Smooth muscle cell (in vitro differentiated cells): ENCODE results near the gene NRG3. TPM values are rescaled to one million over a fixed set of nuclear protein-coding genes. Genes with fewer than 3 reads are reported as not detected.

Experiments
- DNase-seq: peaks from one replicate; lab custom pipeline; 2025; ENCODE audit not compliant: unreplicated experiment; lab: John Stamatoyannopoulos, UW
- H2AFZ ChIP-seq: fragments of 200-600 bp; sonication (generic); 2 replicates; pipeline ENCODE4 v1.6.0; 2016; ENCODE audit warnings: antibody characterized with exemption, low read depth, mild to moderate bottlenecking
- H3F3A ChIP-seq: fragments of 200-600 bp; sonication (generic); 2 replicates; pipeline ENCODE4 v1.6.0; 2017; ENCODE audit warnings: antibody characterized with exemption, low read depth
- H3K27ac ChIP-seq: fragments of 200-600 bp; sonication (generic); 2 replicates; pipeline ENCODE4 v1.5.1; 2016; ENCODE audit warnings: low read depth, mild to moderate bottlenecking
- H3K27me3 ChIP-seq: fragments of 200-600 bp; sonication (generic); 2 replicates; pipeline ENCODE4 v1.6.1; 2016; ENCODE audit warnings: low read depth, mild to moderate bottlenecking
- H3K36me3 ChIP-seq: fragments of 200-600 bp; sonication (generic); 2 replicates; pipeline ENCODE4 v1.5.1; 2016; ENCODE audit warnings: low read depth
- H3K4me1 ChIP-seq: fragments of 200-600 bp; sonication (generic); 2 replicates; pipeline ENCODE4 v1.5.1; 2016; ENCODE audit warnings: low read depth
- H3K4me2 ChIP-seq: fragments of 200-600 bp; sonication (generic); 2 replicates; pipeline ENCODE4 v1.6.0; 2016; ENCODE audit warnings: mild to moderate bottlenecking
- H3K4me3 ChIP-seq: fragments of 200-600 bp; sonication (generic); 2 replicates; pipeline ENCODE4 v1.5.1; 2016; ENCODE audit warnings: mild to moderate bottlenecking
- H3K79me2 ChIP-seq: fragments of 200-600 bp; sonication (generic); 2 replicates; pipeline ENCODE4 v1.6.0; 2016; ENCODE audit warnings: low read depth, mild to moderate bottlenecking
- H3K9ac ChIP-seq: fragments of 200-600 bp; sonication (generic); 2 replicates; pipeline ENCODE4 v1.6.0; 2016; ENCODE audit warnings: low read depth
- H3K9me3 ChIP-seq: fragments of 200-600 bp; sonication (generic); replicated peaks from 2 replicates; pipeline ENCODE4 v1.5.1; 2016; ENCODE audit warnings: low read depth
- H4K20me1 ChIP-seq: fragments of 200-600 bp; sonication (generic); 2 replicates; pipeline ENCODE4 v1.6.0; 2016; ENCODE audit warnings: low read depth
- CTCF ChIP-seq: fragments of 200-600 bp; sonication (generic); IDR thresholded peaks from 2 replicates; pipeline ENCODE4 v1.5.1; 2017; ENCODE audit warnings: borderline replicate concordance, mild to moderate bottlenecking, antibody characterized with exemption; ENCODE audit not compliant: insufficient read depth, poor library complexity, severe bottlenecking
- WGBS: methylation state at CpG from one replicate; pipeline ENCODE4 v1.1.7; 2016; ENCODE audit warnings: low lambda C conversion rate; 5-methylcytosine and 5-hydroxymethylcytosine counted together
- polyA plus RNA-seq: library from polyadenylated mRNA; unstranded; fragments of >200 nt; fragmentation: Nextera tagmentation; extraction: Ambion mirVana; gene quantifications from 2 replicates; pipeline ENCODE4 v1.2.1, GENCODE V29; 2016
- total RNA-seq: library from RNA; depleted of rRNA; stranded (reverse); fragments of >200 nt; gene quantifications from 2 replicates; pipeline ENCODE4 v1.2.3, GENCODE V29; 2014

The NRG3 gene
- total and polyA plus RNA-seq, 2 experiments from 2014 or later = 4.0 to 4.8 TPM

GRCh38 chr10:82918022-82918421, 1043.0 kb downstream of the NRG3 start:
- Histone ChIP-seq H3K79me2 (no peaks in the 10 kb centered on the region), H3K9me3 (no peaks in the 10 kb centered on the region), H3K4me2 (no peak overlapping the region), H2AFZ (no peak overlapping the region), H3K27ac (no peak overlapping the region), H3K4me1 (no peaks in the 10 kb centered on the region), H3K9ac (no peak overlapping the region), H3K36me3 (no peaks in the 10 kb centered on the region), H3F3A (no peaks in the 10 kb centered on the region), H3K4me3 (no peak overlapping the region), H3K27me3 (no peaks in the 10 kb centered on the region), H4K20me1 (no peaks in the 10 kb centered on the region)
- no peak for DNase-seq
- TF ChIP-seq CTCF = no peak

- no peak overlapping the region for H3K9ac ChIP-seq
These were observed 1047.1 kb downstream of the NRG3 start for GRCh38 chr10:82922046-82922445.

GRCh38 chr10:82922755-82923154, 1047.8 kb downstream of the NRG3 start:
- Histone ChIP-seq H4K20me1 (no peaks in the 10 kb centered on the region), H3K27ac (no peak overlapping the region), H3F3A (no peaks in the 10 kb centered on the region), H3K36me3 (no peaks in the 10 kb centered on the region), H3K4me3 (no peak overlapping the region), H3K9me3 (no peaks in the 10 kb centered on the region), H3K4me1 (no peaks in the 10 kb centered on the region), H3K79me2 (no peaks in the 10 kb centered on the region), H2AFZ (no peak overlapping the region), H3K4me2 (no peak overlapping the region), H3K27me3 (no peaks in the 10 kb centered on the region), H3K9ac (no peak overlapping the region)
- WGBS = 84% methylated on average over 2 of the region's 2 CpGs
- no peak for DNase-seq
- no peak for TF ChIP-seq CTCF

More at GRCh38 chr10:82922046-82922445, 1047.1 kb downstream of the NRG3 start:
- Histone ChIP-seq H3K36me3 (no peaks in the 10 kb centered on the region), H3K27me3 (no peaks in the 10 kb centered on the region), H3K79me2 (no peaks in the 10 kb centered on the region), H3F3A (no peaks in the 10 kb centered on the region), H3K9me3 (no peaks in the 10 kb centered on the region), H2AFZ (no peak overlapping the region), H3K4me2 (no peak overlapping the region), H3K27ac (no peak overlapping the region), H3K4me1 (no peaks in the 10 kb centered on the region), H3K4me3 (no peak overlapping the region), H4K20me1 (no peaks in the 10 kb centered on the region)
- TF ChIP-seq CTCF = no peak
- 96% methylated on average over 4 of the region's 4 CpGs for WGBS
- no peak for DNase-seq

- no peak for DNase-seq
- peak overlapping the region; percentile 61 for H3K27ac ChIP-seq
- H3K9ac ChIP-seq = no peak overlapping the region
- no peaks in the 10 kb centered on the region for H3K79me2 ChIP-seq
- no peak for TF ChIP-seq CTCF
- H3K27me3 ChIP-seq = no peaks in the 10 kb centered on the region
- no peak overlapping the region for H3K4me3 ChIP-seq
- WGBS = 28% methylated on average over 1 of the region's 1 CpG
- H3F3A ChIP-seq = no peaks in the 10 kb centered on the region
- no peaks in the 10 kb centered on the region for H3K9me3 ChIP-seq
- no peak overlapping the region for H3K4me2 ChIP-seq
- no peaks in the 10 kb centered on the region for H4K20me1 ChIP-seq
- H3K4me1 ChIP-seq = no peaks in the 10 kb centered on the region
- no peak overlapping the region for H2AFZ ChIP-seq
- H3K36me3 ChIP-seq = no peaks in the 10 kb centered on the region
These were observed 1049.7 kb downstream of the NRG3 start for GRCh38 chr10:82924711-82925110.
